Measurements from ENCODE around the gene CDH11.
A peak's percentile ranks its signal among the peaks of the same experiment; 100 is the strongest.

The CDH11 gene

DNA sequence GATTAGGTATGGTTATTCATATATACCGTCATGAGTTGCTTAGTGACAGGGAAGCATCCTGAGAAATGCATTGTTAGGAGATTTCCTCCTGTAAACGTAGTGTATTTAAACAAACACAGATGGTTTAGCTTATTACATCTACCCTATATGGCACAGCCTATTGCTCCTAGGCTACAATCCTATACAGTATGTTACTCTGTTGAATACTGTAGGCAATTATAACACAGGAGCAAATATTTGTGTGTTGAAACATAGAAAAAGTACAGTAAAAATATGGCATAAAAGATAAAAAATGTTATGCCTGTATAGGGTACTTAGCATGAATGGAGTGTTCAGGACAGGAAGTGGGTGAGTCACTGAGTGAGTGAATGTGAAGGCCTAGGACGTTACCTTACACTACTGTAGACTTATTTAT, 157.7 kb downstream of the CDH11 start:
- TF ChIP-seq, protein P1, sequence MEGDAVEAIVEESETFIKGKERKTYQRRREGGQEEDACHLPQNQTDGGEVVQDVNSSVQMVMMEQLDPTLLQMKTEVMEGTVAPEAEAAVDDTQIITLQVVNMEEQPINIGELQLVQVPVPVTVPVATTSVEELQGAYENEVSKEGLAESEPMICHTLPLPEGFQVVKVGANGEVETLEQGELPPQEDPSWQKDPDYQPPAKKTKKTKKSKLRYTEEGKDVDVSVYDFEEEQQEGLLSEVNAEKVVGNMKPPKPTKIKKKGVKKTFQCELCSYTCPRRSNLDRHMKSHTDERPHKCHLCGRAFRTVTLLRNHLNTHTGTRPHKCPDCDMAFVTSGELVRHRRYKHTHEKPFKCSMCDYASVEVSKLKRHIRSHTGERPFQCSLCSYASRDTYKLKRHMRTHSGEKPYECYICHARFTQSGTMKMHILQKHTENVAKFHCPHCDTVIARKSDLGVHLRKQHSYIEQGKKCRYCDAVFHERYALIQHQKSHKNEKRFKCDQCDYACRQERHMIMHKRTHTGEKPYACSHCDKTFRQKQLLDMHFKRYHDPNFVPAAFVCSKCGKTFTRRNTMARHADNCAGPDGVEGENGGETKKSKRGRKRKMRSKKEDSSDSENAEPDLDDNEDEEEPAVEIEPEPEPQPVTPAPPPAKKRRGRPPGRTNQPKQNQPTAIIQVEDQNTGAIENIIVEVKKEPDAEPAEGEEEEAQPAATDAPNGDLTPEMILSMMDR (conservative IDR thresholded peaks at IDR 0.05; ENCODE audit: low read depth, low read length) = no peak
- no peak overlapping the region for H3K4me3 ChIP-seq (ENCODE audit: low read length)
- DNase-seq (ENCODE audit: low read depth) = no peak

DNA sequence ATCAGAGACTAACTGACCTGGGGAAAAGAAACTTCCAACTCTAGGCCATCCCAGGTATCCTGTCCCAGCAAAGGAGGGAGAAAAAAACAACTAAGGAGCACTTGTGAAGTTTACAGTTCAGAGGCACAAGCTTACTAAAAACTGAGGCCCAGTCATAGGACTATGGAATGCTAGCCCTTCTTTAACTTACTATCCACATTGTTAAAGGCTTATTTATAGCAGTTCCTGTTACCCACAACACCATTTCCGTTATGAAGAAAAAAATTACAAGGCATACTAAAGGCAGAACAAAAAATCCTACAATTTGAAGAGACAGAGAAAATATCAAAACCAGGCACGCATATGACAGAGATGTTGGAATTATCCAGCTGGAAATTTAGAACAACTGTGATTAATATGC, 159.1 kb downstream of the CDH11 start:
- no peak for DNase-seq (ENCODE audit: low read depth)
- H3K4me3 ChIP-seq (ENCODE audit: low read length) = no peak overlapping the region
- TF ChIP-seq, protein P1 (conservative IDR thresholded peaks at IDR 0.05; ENCODE audit: low read depth, low read length) = no peak

DNA sequence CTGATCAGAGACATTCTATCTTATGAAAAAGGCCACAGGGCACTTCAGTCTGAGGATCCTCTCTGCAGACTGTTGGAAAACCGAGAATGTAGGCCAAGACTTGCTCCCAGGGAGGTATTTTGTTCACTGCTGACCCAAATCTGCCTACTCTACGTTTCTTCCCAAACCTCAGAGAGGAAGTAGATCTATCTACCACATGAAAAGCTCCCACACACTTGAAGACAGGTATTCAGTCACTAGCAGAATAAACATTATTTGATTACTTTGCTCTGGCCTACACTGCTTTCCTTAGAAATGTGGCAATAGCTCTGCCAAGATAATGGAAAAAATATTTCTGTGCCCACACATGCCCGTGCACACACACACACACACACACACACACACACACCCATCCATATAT, 164.6 kb downstream of the CDH11 start:
- no peak for DNase-seq (ENCODE audit: low read depth)
- TF ChIP-seq, protein P1 (conservative IDR thresholded peaks at IDR 0.05; ENCODE audit: low read depth, low read length) = no peak
- H3K4me3 ChIP-seq (ENCODE audit: low read length) = no peak overlapping the region

DNA sequence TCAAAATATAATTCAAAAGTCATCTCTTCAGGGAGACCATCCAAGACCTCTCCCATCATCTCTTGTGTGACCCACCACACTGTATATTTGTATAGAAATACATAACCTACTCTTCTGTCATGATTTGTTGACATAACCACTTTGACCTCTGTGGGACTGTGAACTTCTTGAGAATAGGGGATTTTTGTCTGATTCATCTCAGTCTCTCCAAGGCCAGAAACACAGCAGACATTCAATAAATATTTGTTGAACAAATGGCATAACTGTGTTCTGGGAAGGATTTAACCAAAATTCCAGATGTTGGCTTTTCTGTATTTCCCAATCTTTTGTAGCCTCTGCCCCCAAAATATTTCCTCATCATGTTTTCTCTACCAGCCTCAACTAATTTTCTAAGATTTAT, 169.7 kb downstream of the CDH11 start:
- no peak overlapping the region for H3K4me3 ChIP-seq (ENCODE audit: low read length)
- TF ChIP-seq, protein P1 (conservative IDR thresholded peaks at IDR 0.05; ENCODE audit: low read depth, low read length) = no peak
- no peak for DNase-seq (ENCODE audit: low read depth)

DNA sequence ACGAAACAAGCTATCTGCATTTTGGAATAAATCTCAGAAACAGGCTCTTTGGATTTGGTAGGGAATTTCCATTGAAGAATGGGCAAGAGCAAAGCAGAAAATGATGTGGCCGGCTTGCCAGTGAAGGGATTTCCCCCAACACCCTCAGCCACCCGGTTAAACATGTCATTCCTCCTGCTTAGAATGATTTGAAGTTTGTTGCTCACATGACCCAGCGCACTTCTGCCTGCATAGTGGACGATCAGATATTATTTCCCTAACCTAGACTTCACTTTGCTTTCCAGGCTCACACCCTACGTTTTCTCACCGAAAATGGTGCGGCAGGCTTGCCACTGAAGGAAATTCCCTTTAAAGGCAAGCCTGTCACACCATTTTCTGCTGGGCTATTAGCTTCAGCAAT, 170.7 kb downstream of the CDH11 start:
- TF ChIP-seq, protein P1 (conservative IDR thresholded peaks at IDR 0.05; ENCODE audit: low read depth, low read length) = no peak
- no peak for DNase-seq (ENCODE audit: low read depth)
- H3K4me3 ChIP-seq (ENCODE audit: low read length) = no peak overlapping the region

DNA sequence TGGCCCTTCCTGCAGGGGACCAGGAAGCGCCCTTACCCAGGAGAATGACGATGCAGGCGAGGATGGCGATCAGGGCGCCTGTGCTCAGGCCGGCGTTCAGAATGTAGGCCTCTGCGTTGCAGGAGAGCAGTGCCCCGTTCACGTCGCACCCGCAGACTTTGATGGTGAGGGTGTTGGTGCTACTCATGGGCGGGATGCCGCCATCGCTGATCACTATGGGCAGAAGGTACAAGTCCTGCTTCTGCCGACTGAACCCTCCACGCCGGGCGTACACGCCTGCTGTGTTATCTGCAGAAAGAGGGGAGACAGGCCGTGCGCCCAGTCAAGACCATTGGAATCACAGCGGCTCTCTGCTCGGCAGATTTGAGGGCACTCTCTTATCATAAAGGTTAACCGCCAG, 171.1 kb downstream of the CDH11 start:
- DNase-seq (ENCODE audit: low read depth) = no peak
- TF ChIP-seq, protein P1 (conservative IDR thresholded peaks at IDR 0.05; ENCODE audit: low read depth, low read length) = no peak
- H3K4me3 ChIP-seq (ENCODE audit: low read length) = no peak overlapping the region

DNA sequence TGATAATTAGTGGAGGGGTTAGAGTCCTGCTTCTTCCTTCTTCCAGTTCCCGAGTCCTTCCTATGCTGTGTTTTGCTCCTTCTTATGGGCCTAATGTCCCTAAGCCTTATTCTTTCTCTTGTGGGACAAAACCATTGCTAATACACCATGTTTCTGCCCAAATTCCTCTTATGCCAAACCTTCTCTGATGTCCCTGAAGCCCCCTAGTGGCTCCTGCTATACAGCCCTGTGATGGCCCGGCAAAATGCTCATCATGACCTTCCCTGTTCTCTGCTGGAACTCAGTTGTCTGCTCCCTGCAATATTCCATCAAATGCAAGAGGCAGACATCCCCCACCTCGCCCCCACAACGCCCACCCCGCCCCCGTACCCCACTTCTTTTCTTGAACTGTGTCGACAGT, 171.6 kb downstream of the CDH11 start:
- H3K4me3 ChIP-seq (ENCODE audit: low read length) = no peak overlapping the region
- TF ChIP-seq, protein P1 (conservative IDR thresholded peaks at IDR 0.05; ENCODE audit: low read depth, low read length) = peak; percentile 31
- no peak for DNase-seq (ENCODE audit: low read depth)

Measured in retinal pigment epithelial cell (primary cell).